Right lobe of liver (tissue), 6 donors: ENCODE results near the gene BPIFB2. TPM values are rescaled to one million over a fixed set of nuclear protein-coding genes. Genes with fewer than 3 reads are reported as not detected.

ENCODE experiments used
- ATAC-seq, 4 donors: fragments of 200-7000 bp; cut with Tn5 transposase; one replicate each; pipeline ENCODE4 v1.9.1; 2020; ENCODE audit warnings: mild to moderate bottlenecking in 4 of 4, moderate library complexity in 4 of 4
- DNase-seq, 3 donors: peaks; one replicate each; pipeline ENCODE4 v3.0.0-alpha.2; 2020
- H3K27ac ChIP-seq, 3 donors: fragments of 200-600 bp; one replicate each; pipeline ENCODE4 v1.8.0; 2022
- H3K27me3 ChIP-seq, 2 donors: fragments of 200-600 bp; one replicate each; pipeline ENCODE4 v1.8.0; 2022
- H3K36me3 ChIP-seq, 4 donors: fragments of 200-600 bp; sonication (generic) in 1 of 4; one replicate each; pipeline versions ENCODE4 v1.5.1 to v1.8.0; 2017 to 2022; ENCODE audit warnings: control low read depth in 1 of 4
- H3K4me1 ChIP-seq, 4 donors: fragments of 200-600 bp; sonication (generic) in 1 of 4; one replicate each; pipeline versions ENCODE4 v1.5.1 to v1.8.0; 2017 to 2022; ENCODE audit warnings: control low read depth in 1 of 4
- H3K4me3 ChIP-seq, 3 donors: fragments of 200-600 bp; one replicate each; pipeline ENCODE4 v1.8.0; 2022
- H3K9me3 ChIP-seq, 4 donors: fragments of 200-600 bp; sonication (generic) in 1 of 4; one replicate each; pipeline versions ENCODE4 v1.5.1 to v1.8.0; 2017 to 2022; ENCODE audit warnings: control low read depth in 1 of 4
- CTCF ChIP-seq, 4 donors: fragments of 200-600 bp in 3 of 4; fragments of 450-650 bp in 1 of 4; IDR thresholded peaks; one replicate each; pipeline versions ENCODE4 v1.5.1 to v1.8.0; 2016 to 2022; ENCODE audit warnings: antibody characterized with exemption in 4 of 4, mild to moderate bottlenecking in 2 of 4
- POLR2A ChIP-seq: fragments of 450-650 bp; IDR thresholded peaks from one replicate; pipeline ENCODE4 v1.6.1; 2017; ENCODE audit warnings: antibody characterized with exemption, mild to moderate bottlenecking
- WGBS: methylation state at CpG from one replicate; pipeline ENCODE4 v1.1.6; 2018; ENCODE audit warnings: low coverage, low lambda C conversion rate; ENCODE audit not compliant: insufficient coverage; ENCODE audit errors: missing lambda C conversion rate; 5-methylcytosine and 5-hydroxymethylcytosine counted together
- intact Hi-C, 2 donors: fragments of 100-400 bp; cut with DNase I; formaldehyde crosslinking; loops; one replicate each; pipeline versions ENCODE4 v1.11.2 to v1.14.1; 2022
- total RNA-seq, 6 experiments: library from RNA; depleted of rRNA in 2 of 6; stranded (reverse); fragments of >200 nt in 2 of 6; fragmentation: NEBNext Ultra II Directional in 3 of 6; extraction: Animal tissue kit (Norgen Biotek cat#: 25700) in 3 of 6; gene quantifications; one replicate each; pipeline versions ENCODE4 v1.1.0 to v1.2.4, GENCODE V29; 2016 to 2023
- donor health status: DM: no; HTN: yes; CAD: no.
- donor health status: DM: no; HTN: no; CAD: no.
- donor health status: DM: no; HTN: no; CAD: no.
- donor health status: DM: no; HTN: yes; CAD: no.
- donor health status: DM: no; HTN: yes; CAD: no.

Gene BPIFB2
- total RNA-seq, 6 experiments from 2014 or later, result 0.12 TPM; not detected in 5

GRCh38 chr20:32986331-32986966, 21.1 kb upstream of the BPIFB2 start:
- TF ChIP-seq CTCF (IDR thresholded peaks at IDR 0.05), result no peak
- TF ChIP-seq POLR2A, result no peak
- no peak overlapping the region for H3K4me3 ChIP-seq
- 71% methylated on average over 5 of the region's 18 CpGs for WGBS
- no peaks in the 10 kb centered on the region for H3K27me3 ChIP-seq
- no peaks in the 10 kb centered on the region for H3K4me1 ChIP-seq
- H3K27ac ChIP-seq, result no peak overlapping the region
- DNase-seq (no peak), ATAC-seq (no peak)
- no peaks in the 10 kb centered on the region for H3K9me3 ChIP-seq
- no peaks in the 10 kb centered on the region for H3K36me3 ChIP-seq
- intact Hi-C loops, result no loop called here

DNA sequence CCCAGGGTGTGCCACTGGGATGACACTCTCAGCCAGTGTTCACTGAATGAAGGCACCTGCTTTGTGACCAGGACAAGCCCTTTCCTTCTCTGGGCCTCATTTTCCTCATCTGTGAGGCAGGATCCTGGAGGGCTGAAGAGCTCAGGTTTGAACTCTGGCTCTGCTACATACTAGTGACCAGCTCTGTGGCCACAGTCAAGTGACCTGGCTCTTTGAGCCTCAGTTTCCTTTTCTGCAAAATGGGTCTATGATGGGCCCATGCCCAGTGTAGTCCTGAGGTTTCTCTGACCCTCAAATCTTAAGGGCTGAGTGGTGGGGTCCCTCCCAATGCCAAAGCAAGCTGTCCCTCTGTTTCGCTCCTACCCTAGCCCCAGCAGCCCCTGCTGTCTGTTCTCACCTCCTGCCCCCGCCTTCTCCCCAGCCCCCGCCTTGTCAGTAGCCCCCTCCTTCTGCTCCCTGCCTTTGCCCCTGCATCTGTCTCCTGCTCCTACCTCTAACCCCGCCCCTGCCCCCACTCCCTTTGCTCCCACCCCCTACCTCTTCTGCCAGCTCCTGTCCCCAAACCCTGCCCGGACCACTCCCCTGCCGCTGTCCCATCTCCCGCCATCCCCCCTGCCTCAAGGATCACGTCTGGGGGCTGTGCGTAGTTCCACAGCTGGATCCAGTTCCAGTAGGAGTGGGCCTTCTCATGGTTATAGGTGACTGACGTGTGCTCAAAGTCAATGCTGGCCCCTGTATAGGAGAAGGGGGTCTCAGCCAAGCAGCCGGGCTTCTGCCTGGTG, 20.3 kb upstream of the BPIFB2 start:
- Histone ChIP-seq H3K27me3 (no peaks in the 10 kb centered on the region), H3K36me3 (no peaks in the 10 kb centered on the region), H3K4me1 (no peaks in the 10 kb centered on the region), H3K4me3 (no peak overlapping the region), H3K9me3 (no peaks in the 10 kb centered on the region), H3K27ac (no peak overlapping the region)
- TF ChIP-seq POLR2A (no peak), CTCF (IDR thresholded peaks at IDR 0.05) (no peak)
- ATAC-seq, result no peak
- 74% methylated on average over 8 of the region's 11 CpGs for WGBS
- DNase-seq, result no peak
- intact Hi-C loops, result no loop called here

- Histone ChIP-seq H3K4me3 (no peak overlapping the region), H3K4me1 (no peaks in the 10 kb centered on the region), H3K27me3 (no peaks in the 10 kb centered on the region), H3K9me3 (no peaks in the 10 kb centered on the region), H3K27ac (no peak overlapping the region), H3K36me3 (no peaks in the 10 kb centered on the region)
- WGBS, result 91% methylated on average over 6 of the region's 16 CpGs
- intact Hi-C loops, result no loop called here
- TF ChIP-seq CTCF (IDR thresholded peaks at IDR 0.05), result no peak
- TF ChIP-seq POLR2A, result no peak
- DNase-seq, result no peak
- ATAC-seq, result no peak
Measured at GRCh38 chr20:32988008-32988407, 19.5 kb upstream of the BPIFB2 start.

GRCh38 chr20:32989507-32990283, 17.8 kb upstream of the BPIFB2 start:
- no peak overlapping the region for H3K4me3 ChIP-seq
- no peaks in the 10 kb centered on the region for H3K4me1 ChIP-seq
- no peaks in the 10 kb centered on the region for H3K9me3 ChIP-seq
- TF ChIP-seq POLR2A, result no peak
- TF ChIP-seq CTCF (IDR thresholded peaks at IDR 0.05), result no peak
- no peaks in the 10 kb centered on the region for H3K36me3 ChIP-seq
- ATAC-seq, result no peak
- H3K27me3 ChIP-seq, result no peaks in the 10 kb centered on the region
- 81% methylated on average over 12 of the region's 14 CpGs for WGBS
- DNase-seq, result no peak
- intact Hi-C loops, result no loop called here
- no peak overlapping the region for H3K27ac ChIP-seq
